Tibial nerve (tissue), 4 donors: ENCODE results near the gene IZUMO4. TPM values are rescaled to one million over a fixed set of nuclear protein-coding genes. Genes with fewer than 3 reads are reported as not detected.

Source experiments
- DNase-seq, 2 donors: peaks; one replicate each; pipeline ENCODE4 v3.0.0-alpha.2; 2019; ENCODE audit warnings: low spot score in 2 of 2
- H3K27ac ChIP-seq, 4 donors: fragments of 200-600 bp; sonication (generic) in 3 of 4; one replicate each; pipeline ENCODE4 v1.5.1; 2017 to 2019; ENCODE audit warnings: mild to moderate bottlenecking in 1 of 4
- H3K27me3 ChIP-seq, 2 donors: fragments of 200-600 bp; sonication (generic) in 1 of 2; one replicate each; pipeline versions ENCODE4 v1.5.1 to v1.6.0; 2017 to 2019
- H3K36me3 ChIP-seq, 3 donors: fragments of 200-600 bp; sonication (generic); one replicate each; pipeline ENCODE4 v1.5.1; 2018 to 2019
- H3K4me1 ChIP-seq, 4 donors: fragments of 200-600 bp; sonication (generic) in 3 of 4; one replicate each; pipeline ENCODE4 v1.5.1; 2017 to 2019
- H3K4me3 ChIP-seq, 4 donors: fragments of 200-600 bp; sonication (generic) in 3 of 4; one replicate each; pipeline ENCODE4 v1.5.1; 2017 to 2019; ENCODE audit warnings: mild to moderate bottlenecking in 1 of 4, moderate library complexity in 1 of 4
- H3K9me3 ChIP-seq, 4 donors: fragments of 200-600 bp; sonication (generic) in 3 of 4; one replicate each; pipeline ENCODE4 v1.5.1; 2017 to 2019
- EP300 ChIP-seq, 2 donors: sonication (generic); formaldehyde crosslinking; IDR thresholded peaks; one replicate each; pipeline ENCODE4 v1.6.1; 2017; ENCODE audit warnings: antibody characterized with exemption in 2 of 2, mild to moderate bottlenecking in 1 of 2
- POLR2A ChIP-seq, 2 donors: fragments of 450-650 bp; IDR thresholded peaks; one replicate each; pipeline ENCODE4 v1.6.1; 2017; ENCODE audit warnings: antibody characterized with exemption in 2 of 2, mild to moderate bottlenecking in 2 of 2, moderate library complexity in 2 of 2
- WGBS, 2 donors: methylation state at CpG; one replicate each; pipeline ENCODE4 v1.1.5; 2018; 5-methylcytosine and 5-hydroxymethylcytosine counted together
- total RNA-seq, 4 donors: library from RNA; depleted of rRNA; stranded (reverse); fragments of >200 nt; gene quantifications; one replicate each; pipeline ENCODE4 v1.1.0, GENCODE V29; 2016
- TF ChIP-seq, protein P1 (sequence below), 5 experiments: fragments of 200-600 bp in 3 of 5; fragments of 450-650 bp in 2 of 5; sonication (generic) in 3 of 5; IDR thresholded peaks; one replicate each; pipeline ENCODE4 v1.5.1; 2016 to 2019; ENCODE audit warnings: antibody characterized with exemption in 5 of 5, mild to moderate bottlenecking in 3 of 5, moderate library complexity in 2 of 5

The IZUMO4 gene
- total RNA-seq, 4 donors from 2014 or later = 28.6 to 46.3 (median 33.2) TPM

GRCh38 chr19:2060884-2061494 lies 35.7 kb upstream of the IZUMO4 start:
- Histone ChIP-seq H3K27me3 (no peaks in the 10 kb centered on the region), H3K27ac (peak overlapping the region; percentile 88 to 100 (median 99)), H3K4me3 (peak overlapping the region; percentile 37 to 79 (median 55)), H3K9me3 (no peaks in the 10 kb centered on the region), H3K36me3 (no peaks in the 10 kb centered on the region), H3K4me1 (peaks cover 2 to 85% (median 65%) of the 10 kb centered on the region in 4 donors)
- peak in 1 of 2 donors; percentile 60 for DNase-seq
- WGBS, 2 donors = 0% methylated on average over 17 to 27 of the region's 55 CpGs
- TF ChIP-seq, protein P1, sequence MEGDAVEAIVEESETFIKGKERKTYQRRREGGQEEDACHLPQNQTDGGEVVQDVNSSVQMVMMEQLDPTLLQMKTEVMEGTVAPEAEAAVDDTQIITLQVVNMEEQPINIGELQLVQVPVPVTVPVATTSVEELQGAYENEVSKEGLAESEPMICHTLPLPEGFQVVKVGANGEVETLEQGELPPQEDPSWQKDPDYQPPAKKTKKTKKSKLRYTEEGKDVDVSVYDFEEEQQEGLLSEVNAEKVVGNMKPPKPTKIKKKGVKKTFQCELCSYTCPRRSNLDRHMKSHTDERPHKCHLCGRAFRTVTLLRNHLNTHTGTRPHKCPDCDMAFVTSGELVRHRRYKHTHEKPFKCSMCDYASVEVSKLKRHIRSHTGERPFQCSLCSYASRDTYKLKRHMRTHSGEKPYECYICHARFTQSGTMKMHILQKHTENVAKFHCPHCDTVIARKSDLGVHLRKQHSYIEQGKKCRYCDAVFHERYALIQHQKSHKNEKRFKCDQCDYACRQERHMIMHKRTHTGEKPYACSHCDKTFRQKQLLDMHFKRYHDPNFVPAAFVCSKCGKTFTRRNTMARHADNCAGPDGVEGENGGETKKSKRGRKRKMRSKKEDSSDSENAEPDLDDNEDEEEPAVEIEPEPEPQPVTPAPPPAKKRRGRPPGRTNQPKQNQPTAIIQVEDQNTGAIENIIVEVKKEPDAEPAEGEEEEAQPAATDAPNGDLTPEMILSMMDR (IDR thresholded peaks at IDR 0.05) = peak in 1 of 5 experiments; percentile 41
- peak; percentile 86 to 95 for TF ChIP-seq POLR2A (IDR thresholded peaks at IDR 0.05)
- no peak for TF ChIP-seq EP300 (IDR thresholded peaks at IDR 0.05)

DNA sequence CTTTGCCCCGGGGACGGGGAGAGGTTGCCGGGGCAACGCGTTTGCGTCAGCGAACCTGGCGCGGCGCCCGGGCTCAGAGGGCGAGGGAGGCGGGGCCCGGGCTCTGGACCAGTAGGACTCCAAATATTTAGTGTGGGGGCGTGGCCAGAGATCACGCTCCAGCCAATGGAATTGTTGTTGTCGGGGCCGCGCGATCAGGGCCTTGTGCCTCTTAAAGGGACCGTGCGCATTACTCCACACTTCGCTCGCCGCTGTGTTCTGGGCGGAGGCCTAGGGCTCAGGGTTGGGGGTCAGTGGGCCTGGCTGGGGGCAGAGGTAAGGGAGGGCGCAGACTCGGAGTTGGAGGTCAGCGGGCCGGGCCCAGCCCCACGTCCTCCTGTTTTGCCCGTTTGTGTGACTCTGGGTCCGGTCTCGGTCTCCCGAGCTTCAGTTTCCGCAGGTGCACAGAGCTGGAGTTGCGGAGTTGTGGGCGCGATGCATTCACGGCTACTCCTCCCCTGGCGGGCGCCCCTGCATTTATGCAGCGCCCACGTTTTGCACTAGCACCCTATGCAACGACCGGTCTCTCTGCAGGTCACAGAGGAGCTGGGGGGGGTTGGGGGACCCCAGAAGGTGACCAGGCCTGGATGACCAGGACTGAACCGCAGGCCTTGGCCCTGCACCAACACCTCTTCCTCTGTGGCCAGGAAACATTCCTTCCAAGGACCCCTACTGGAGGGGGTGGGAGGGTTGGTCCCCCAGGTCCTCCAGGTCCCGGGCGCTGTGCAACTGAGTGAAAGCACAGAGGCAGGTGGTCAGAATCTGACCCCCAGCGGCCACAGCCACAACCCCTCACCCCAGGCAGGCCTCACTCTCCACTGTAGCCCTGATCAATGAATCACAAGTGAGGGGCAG lies 35.0 kb upstream of the IZUMO4 start:
- H3K36me3 ChIP-seq = no peaks in the 10 kb centered on the region
- peak overlapping the region; percentile 37 to 79 (median 68) for H3K4me3 ChIP-seq
- H3K27me3 ChIP-seq = no peaks in the 10 kb centered on the region
- H3K4me1 ChIP-seq = peaks cover 0 to 77% (median 60%) of the 10 kb centered on the region in 4 donors
- peak; percentile 100 for DNase-seq
- peak overlapping the region; percentile 88 to 100 (median 99) for H3K27ac ChIP-seq
- WGBS, 2 donors = 3 to 4% methylated on average over 16 to 30 of the region's 50 CpGs
- H3K9me3 ChIP-seq = no peaks in the 10 kb centered on the region
- TF ChIP-seq POLR2A (IDR thresholded peaks at IDR 0.05) = peak in 1 of 2 donors; percentile 62
- TF ChIP-seq, protein P1 (IDR thresholded peaks at IDR 0.05) = no peak
- TF ChIP-seq EP300 (IDR thresholded peaks at IDR 0.05) = peak; percentile 95

DNA sequence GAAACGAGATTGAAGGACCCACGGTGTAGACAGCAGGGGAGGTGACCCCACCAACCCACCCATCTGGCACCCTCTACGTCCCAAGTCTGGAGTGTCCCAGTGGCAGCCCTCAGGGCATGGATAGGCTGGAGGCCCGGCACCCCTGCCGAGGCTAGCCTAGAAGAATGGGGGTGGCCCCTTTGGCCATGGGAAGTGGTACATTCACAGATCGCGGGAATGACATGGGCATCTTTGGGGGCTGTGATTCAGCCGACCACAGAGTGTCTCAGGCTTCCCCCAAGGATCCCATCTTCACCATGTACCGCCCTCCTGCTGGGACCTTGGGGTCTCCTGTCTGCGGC lies 34.4 kb upstream of the IZUMO4 start:
- peak overlapping the region; percentile 37 to 79 (median 68) for H3K4me3 ChIP-seq
- no peak for TF ChIP-seq POLR2A (IDR thresholded peaks at IDR 0.05)
- TF ChIP-seq, protein P1 (IDR thresholded peaks at IDR 0.05) = no peak
- TF ChIP-seq EP300 (IDR thresholded peaks at IDR 0.05) = no peak

DNA sequence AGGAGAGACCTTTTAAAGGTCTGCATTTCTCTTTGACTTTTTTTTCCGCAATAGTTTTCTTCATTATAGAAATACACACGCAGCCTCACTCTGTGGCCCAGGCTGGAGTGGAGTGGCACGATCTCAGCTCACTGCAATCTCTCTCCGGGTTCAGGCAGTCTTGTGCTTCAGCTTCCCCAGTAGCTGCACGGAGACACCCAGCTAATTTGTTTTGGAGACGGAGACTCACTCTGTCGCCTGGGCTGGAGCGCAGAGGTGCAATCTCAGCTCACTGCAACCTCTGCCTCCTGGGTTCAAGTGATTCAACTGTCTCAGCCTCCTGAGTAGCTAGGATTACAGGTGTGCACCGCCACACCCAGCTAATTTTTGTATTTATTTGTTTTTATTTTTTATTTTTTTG lies 33.9 kb upstream of the IZUMO4 start:
- Histone ChIP-seq H3K27me3 (no peaks in the 10 kb centered on the region), H3K9me3 (no peaks in the 10 kb centered on the region), H3K36me3 (no peaks in the 10 kb centered on the region), H3K27ac (peak overlapping the region; percentile 88 to 100 (median 99)), H3K4me3 (no peak overlapping the region), H3K4me1 (peaks cover 0 to 67% (median 49%) of the 10 kb centered on the region in 4 donors)
- 69 to 74% methylated on average over 9 of the region's 9 CpGs for WGBS, 2 donors
- DNase-seq = no peak
- no peak for TF ChIP-seq POLR2A (IDR thresholded peaks at IDR 0.05)
- no peak for TF ChIP-seq EP300 (IDR thresholded peaks at IDR 0.05)
- TF ChIP-seq, protein P1 (IDR thresholded peaks at IDR 0.05) = no peak

More for the DNA sequence above, 34.4 kb upstream of the IZUMO4 start:
- no peaks in the 10 kb centered on the region for H3K9me3 ChIP-seq
- H3K36me3 ChIP-seq = no peaks in the 10 kb centered on the region
- H3K4me1 ChIP-seq = peaks cover 0 to 71% (median 53%) of the 10 kb centered on the region in 4 donors
- no peaks in the 10 kb centered on the region for H3K27me3 ChIP-seq
- 45 to 51% methylated on average over 10 of the region's 10 CpGs for WGBS, 2 donors
- H3K27ac ChIP-seq = peak overlapping the region; percentile 88 to 100 (median 99)
- DNase-seq = no peak

GRCh38 chr19:2063824-2064223 lies 32.9 kb upstream of the IZUMO4 start:
- Histone ChIP-seq H3K4me1 (peaks cover 0 to 56% (median 42%) of the 10 kb centered on the region in 4 donors), H3K27me3 (no peaks in the 10 kb centered on the region), H3K9me3 (no peaks in the 10 kb centered on the region), H3K36me3 (no peaks in the 10 kb centered on the region), H3K4me3 (no peak overlapping the region), H3K27ac (peak overlapping the region; percentile 79 to 100 (median 96))
- WGBS, 2 donors = 68 to 73% methylated on average over 8 of the region's 8 CpGs
- DNase-seq = no peak
- TF ChIP-seq, protein P1 (IDR thresholded peaks at IDR 0.05) = no peak
- TF ChIP-seq EP300 (IDR thresholded peaks at IDR 0.05) (no peak), POLR2A (IDR thresholded peaks at IDR 0.05) (no peak)
